ENCODE measurements around the gene MLH1.
"Not testable (repeated sequence)": the region's sequence is repeated elsewhere in the genome, so short reads cannot be mapped to it uniquely, and the experiment has no call there.

The MLH1 gene

GRCh38 chr3:36957063-36957462 lies 36.3 kb upstream of the MLH1 start:
- Histone ChIP-seq H3K79me2 (ENCODE audit: insufficient read depth, low read depth) (no peaks in the 10 kb centered on the region), H3K27ac (no peak overlapping the region), H3K27me3 (ENCODE audit: insufficient read depth, low read depth) (no peaks in the 10 kb centered on the region), H3K4me3 (IDR thresholded peaks at IDR 0.05; ENCODE audit: insufficient read depth, low read depth, low read length) (no peak overlapping the region), H4K20me1 (ENCODE audit: insufficient read depth) (no peaks in the 10 kb centered on the region), H3K4me1 (ENCODE audit: low read depth, poor library complexity, severe bottlenecking) (no peaks in the 10 kb centered on the region), H2AFZ (ENCODE audit: low read depth) (no peak overlapping the region), H3K9ac (no peak overlapping the region), H3K4me2 (no peak overlapping the region), H3K36me3 (ENCODE audit: insufficient read depth) (no peaks in the 10 kb centered on the region)
- no peak for TF ChIP-seq CTCF (conservative IDR thresholded peaks at IDR 0.05; ENCODE audit: low read depth, low read length)

- Histone ChIP-seq H3K4me1 (ENCODE audit: low read depth, poor library complexity, severe bottlenecking) (no peaks in the 10 kb centered on the region), H3K4me2 (no peak overlapping the region), H4K20me1 (ENCODE audit: insufficient read depth) (no peaks in the 10 kb centered on the region), H3K9ac (no peak overlapping the region), H3K36me3 (ENCODE audit: insufficient read depth) (no peaks in the 10 kb centered on the region), H3K27me3 (ENCODE audit: insufficient read depth, low read depth) (no peaks in the 10 kb centered on the region), H2AFZ (ENCODE audit: low read depth) (no peak overlapping the region), H3K27ac (no peak overlapping the region), H3K79me2 (ENCODE audit: insufficient read depth, low read depth) (no peaks in the 10 kb centered on the region), H3K4me3 (IDR thresholded peaks at IDR 0.05; ENCODE audit: insufficient read depth, low read depth, low read length) (no peak overlapping the region)
- no peak for TF ChIP-seq CTCF (conservative IDR thresholded peaks at IDR 0.05; ENCODE audit: low read depth, low read length)
These were observed 35.2 kb upstream of the MLH1 start for GRCh38 chr3:36957862-36958686.

GRCh38 chr3:36959821-36960220 lies 33.5 kb upstream of the MLH1 start:
- H3K9ac ChIP-seq, result no peak overlapping the region
- no peaks in the 10 kb centered on the region for H3K4me1 ChIP-seq (ENCODE audit: low read depth, poor library complexity, severe bottlenecking)
- H3K27me3 ChIP-seq (ENCODE audit: insufficient read depth, low read depth), result no peaks in the 10 kb centered on the region
- H4K20me1 ChIP-seq (ENCODE audit: insufficient read depth), result no peaks in the 10 kb centered on the region
- no peak overlapping the region for H3K4me2 ChIP-seq
- no peak overlapping the region for H3K27ac ChIP-seq
- no peak overlapping the region for H3K4me3 ChIP-seq (IDR thresholded peaks at IDR 0.05; ENCODE audit: insufficient read depth, low read depth, low read length)
- H3K79me2 ChIP-seq (ENCODE audit: insufficient read depth, low read depth), result no peaks in the 10 kb centered on the region
- TF ChIP-seq CTCF (conservative IDR thresholded peaks at IDR 0.05; ENCODE audit: low read depth, low read length), result no peak
- no peaks in the 10 kb centered on the region for H3K36me3 ChIP-seq (ENCODE audit: insufficient read depth)
- no peak overlapping the region for H2AFZ ChIP-seq (ENCODE audit: low read depth)

GRCh38 chr3:36960502-36960901 lies 32.8 kb upstream of the MLH1 start:
- H2AFZ ChIP-seq (ENCODE audit: low read depth), result no peak overlapping the region
- no peak for TF ChIP-seq CTCF (conservative IDR thresholded peaks at IDR 0.05; ENCODE audit: low read depth, low read length)
- no peaks in the 10 kb centered on the region for H3K36me3 ChIP-seq (ENCODE audit: insufficient read depth)
- H3K9ac ChIP-seq, result no peak overlapping the region
- H3K4me2 ChIP-seq, result no peak overlapping the region
- H3K27me3 ChIP-seq (ENCODE audit: insufficient read depth, low read depth), result no peaks in the 10 kb centered on the region
- H3K79me2 ChIP-seq (ENCODE audit: insufficient read depth, low read depth), result no peaks in the 10 kb centered on the region
- no peak overlapping the region for H3K27ac ChIP-seq
- H3K4me1 ChIP-seq (ENCODE audit: low read depth, poor library complexity, severe bottlenecking), result no peaks in the 10 kb centered on the region
- no peaks in the 10 kb centered on the region for H4K20me1 ChIP-seq (ENCODE audit: insufficient read depth)
- no peak overlapping the region for H3K4me3 ChIP-seq (IDR thresholded peaks at IDR 0.05; ENCODE audit: insufficient read depth, low read depth, low read length)

- H3K27me3 ChIP-seq (ENCODE audit: insufficient read depth, low read depth); H3K4me2 ChIP-seq; H3K9ac ChIP-seq: not testable (repeated sequence)
These were observed 30.3 kb upstream of the MLH1 start for GRCh38 chr3:36963008-36963407.

More at GRCh38 chr3:36963008-36963407, 30.3 kb upstream of the MLH1 start:
- not testable (repeated sequence) for H3K4me1 ChIP-seq (ENCODE audit: low read depth, poor library complexity, severe bottlenecking); H3K36me3 ChIP-seq (ENCODE audit: insufficient read depth); H2AFZ ChIP-seq (ENCODE audit: low read depth); H3K79me2 ChIP-seq (ENCODE audit: insufficient read depth, low read depth); H4K20me1 ChIP-seq (ENCODE audit: insufficient read depth); H3K27ac ChIP-seq; H3K4me3 ChIP-seq (IDR thresholded peaks at IDR 0.05; ENCODE audit: insufficient read depth, low read depth, low read length)
